Vagina (tissue), 2 donors: ENCODE measurements around the gene MYPOP. TPM values are rescaled to one million over a fixed set of nuclear protein-coding genes. Genes with fewer than 3 reads are reported as not detected.

ENCODE experiments used
- DNase-seq, 2 donors: peaks; one replicate each; pipeline ENCODE4 v3.0.0-alpha.2; 2017; ENCODE audit errors: extremely low spot score in 2 of 2
- H3K27ac ChIP-seq: fragments of 200-600 bp; sonication (generic); one replicate; pipeline ENCODE4 v1.5.1; 2019
- H3K27me3 ChIP-seq: fragments of 200-600 bp; sonication (generic); one replicate; pipeline ENCODE4 v1.5.1; 2019
- H3K36me3 ChIP-seq, 2 donors: fragments of 200-600 bp; sonication (generic); one replicate each; pipeline ENCODE4 v1.5.1; 2017 to 2019
- H3K4me1 ChIP-seq: fragments of 200-600 bp; sonication (generic); one replicate; pipeline ENCODE4 v1.5.1; 2019
- H3K4me3 ChIP-seq, 2 donors: fragments of 200-600 bp; sonication (generic); 1 replicate in 1 of 2; 2 replicates in 1 of 2; pipeline ENCODE4 v1.5.1; 2016 to 2019
- H3K9me3 ChIP-seq: fragments of 200-600 bp; sonication (generic); one replicate; pipeline ENCODE4 v1.5.1; 2019
- CTCF ChIP-seq, 3 experiments: fragments of 450-650 bp in 2 of 3; fragments of 200-600 bp in 1 of 3; sonication (generic) in 1 of 3; IDR thresholded peaks; one replicate each; pipeline ENCODE4 v1.5.1; 2017 to 2019; ENCODE audit warnings: antibody characterized with exemption in 3 of 3, mild to moderate bottlenecking in 2 of 3, moderate library complexity in 2 of 3
- POLR2A ChIP-seq, 2 donors: fragments of 450-650 bp; IDR thresholded peaks; one replicate each; pipeline ENCODE4 v1.6.1; 2017; ENCODE audit warnings: antibody characterized with exemption in 2 of 2, mild to moderate bottlenecking in 2 of 2, moderate library complexity in 2 of 2
- POLR2AphosphoS5 ChIP-seq, 2 donors: sonication (generic); formaldehyde crosslinking; IDR thresholded peaks; one replicate each; pipeline ENCODE4 v1.9.0; 2017; ENCODE audit warnings: antibody characterized with exemption in 2 of 2, mild to moderate bottlenecking in 2 of 2, low read depth in 1 of 2; ENCODE audit not compliant: insufficient read depth in 1 of 2
- intact Hi-C: fragments of 100-400 bp; cut with DNase I; formaldehyde crosslinking; loops from one replicate; pipeline ENCODE4 v1.15.1; 2023
- total RNA-seq: library from RNA; depleted of rRNA; stranded (reverse); fragments of >200 nt; gene quantifications from one replicate; pipeline ENCODE4 v1.2.3, GENCODE V29; 2016

MYPOP gene
- total RNA-seq, 1 donor from 2014 or later, result 13.8 TPM

GRCh38 chr19:45929247-45929646 is 26.8 kb upstream of the MYPOP start:
- H3K27me3 ChIP-seq, result no peaks in the 10 kb centered on the region
- no peak for DNase-seq
- H3K9me3 ChIP-seq, result no peaks in the 10 kb centered on the region
- peaks cover 5% of the 10 kb centered on the region for H3K4me1 ChIP-seq
- TF ChIP-seq CTCF (IDR thresholded peaks at IDR 0.05), result no peak
- TF ChIP-seq POLR2AphosphoS5 (IDR thresholded peaks at IDR 0.05; ENCODE audit: insufficient read depth in 1 of 2, low read depth in 1 of 2), result no peak
- no peak for TF ChIP-seq POLR2A (IDR thresholded peaks at IDR 0.05)
- H3K27ac ChIP-seq, result no peak overlapping the region
- no peaks in the 10 kb centered on the region for H3K36me3 ChIP-seq
- H3K4me3 ChIP-seq, result no peak overlapping the region
- intact Hi-C loops, result no loop called here

- H3K4me3 ChIP-seq, result no peak overlapping the region
- DNase-seq, result no peak
- no peak overlapping the region for H3K27ac ChIP-seq
- H3K27me3 ChIP-seq, result no peaks in the 10 kb centered on the region
- no peaks in the 10 kb centered on the region for H3K9me3 ChIP-seq
- no peaks in the 10 kb centered on the region for H3K36me3 ChIP-seq
- H3K4me1 ChIP-seq, result peaks cover 5% of the 10 kb centered on the region
- intact Hi-C loops, result no loop called here
- TF ChIP-seq POLR2AphosphoS5 (IDR thresholded peaks at IDR 0.05; ENCODE audit: insufficient read depth in 1 of 2, low read depth in 1 of 2) (peak; percentile 51 to 91), CTCF (IDR thresholded peaks at IDR 0.05) (peak in 1 of 3 experiments; percentile 17), POLR2A (IDR thresholded peaks at IDR 0.05) (no peak)
Observed at GRCh38 chr19:45927565-45928261, 25.3 kb upstream of the MYPOP start.

GRCh38 chr19:45924891-45925447 is 22.6 kb upstream of the MYPOP start:
- H3K4me1 ChIP-seq, result peaks cover 5% of the 10 kb centered on the region
- no peaks in the 10 kb centered on the region for H3K9me3 ChIP-seq
- no peaks in the 10 kb centered on the region for H3K36me3 ChIP-seq
- H3K27me3 ChIP-seq, result no peaks in the 10 kb centered on the region
- intact Hi-C loops, result no loop called here
- TF ChIP-seq POLR2A (IDR thresholded peaks at IDR 0.05) (no peak), CTCF (IDR thresholded peaks at IDR 0.05) (no peak), POLR2AphosphoS5 (IDR thresholded peaks at IDR 0.05; ENCODE audit: insufficient read depth in 1 of 2, low read depth in 1 of 2) (no peak)
- no peak overlapping the region for H3K4me3 ChIP-seq
- no peak for DNase-seq
- no peak overlapping the region for H3K27ac ChIP-seq

- DNase-seq, result no peak
- intact Hi-C loops, result no loop called here
- Histone ChIP-seq H3K27ac (no peak overlapping the region), H3K4me1 (no peaks in the 10 kb centered on the region), H3K9me3 (no peaks in the 10 kb centered on the region), H3K36me3 (no peaks in the 10 kb centered on the region), H3K4me3 (no peak overlapping the region), H3K27me3 (no peaks in the 10 kb centered on the region)
- no peak for TF ChIP-seq POLR2A (IDR thresholded peaks at IDR 0.05)
- TF ChIP-seq POLR2AphosphoS5 (IDR thresholded peaks at IDR 0.05; ENCODE audit: insufficient read depth in 1 of 2, low read depth in 1 of 2), result no peak
- no peak for TF ChIP-seq CTCF (IDR thresholded peaks at IDR 0.05)
Observed at GRCh38 chr19:45922281-45922680, 19.9 kb upstream of the MYPOP start.

- Histone ChIP-seq H3K4me3 (no peak overlapping the region), H3K27me3 (no peaks in the 10 kb centered on the region), H3K4me1 (no peaks in the 10 kb centered on the region), H3K27ac (no peak overlapping the region), H3K36me3 (no peaks in the 10 kb centered on the region), H3K9me3 (no peaks in the 10 kb centered on the region)
- TF ChIP-seq POLR2A (IDR thresholded peaks at IDR 0.05) (no peak), CTCF (IDR thresholded peaks at IDR 0.05) (no peak), POLR2AphosphoS5 (IDR thresholded peaks at IDR 0.05; ENCODE audit: insufficient read depth in 1 of 2, low read depth in 1 of 2) (no peak)
- intact Hi-C loops, result no loop called here
- no peak for DNase-seq
Observed at GRCh38 chr19:45920458-45920857, 18.0 kb upstream of the MYPOP start.
